ENCODE data around the gene ZMYM1.

- TF ChIP-seq POLR2A (IDR thresholded peaks at IDR 0.05) (no peak), CTCF (IDR thresholded peaks at IDR 0.05) (no peak), EP300 (IDR thresholded peaks at IDR 0.05) (no peak)
Measured at GRCh38 chr1:35126546-35126945, 47.4 kb downstream of the ZMYM1 start.

Data from gastroesophageal sphincter (tissue), 3 donors.